GM21529 (cell line): ENCODE measurements around the gene APBA2.
"Not testable (repeated sequence)": the region's sequence is repeated elsewhere in the genome, so short reads cannot be mapped to it uniquely, and the experiment has no call there.

ENCODE experiments used
- ATAC-seq: cut with Tn5 transposase; IDR thresholded peaks from one replicate; pipeline ENCODE4 v1.9.1; 2021; ENCODE audit not compliant: unreplicated experiment

The APBA2 gene

GRCh38 chr15:28876845-28877185 lies 9.0 kb upstream of the APBA2 start:
- no peak for ATAC-seq

GRCh38 chr15:28878209-28878608 lies 7.6 kb upstream of the APBA2 start:
- ATAC-seq: no peak

- no peak for ATAC-seq
Measured at GRCh38 chr15:28879551-28879950, 6.2 kb upstream of the APBA2 start.

- no peak for ATAC-seq
Measured at GRCh38 chr15:28880680-28881079, 5.1 kb upstream of the APBA2 start.

- no peak for ATAC-seq
Measured at GRCh38 chr15:28881170-28881569, 4.6 kb upstream of the APBA2 start.

GRCh38 chr15:28881600-28881999 lies 4.2 kb upstream of the APBA2 start:
- ATAC-seq: no peak

GRCh38 chr15:28884151-28884940 lies 1.4 kb upstream of the APBA2 start:
- no peak for ATAC-seq

- ATAC-seq: no peak
Measured at GRCh38 chr15:28885128-28885629, 595 bp upstream of the APBA2 start.

GRCh38 chr15:28886431-28887338 lies 911 bp downstream of the APBA2 start:
- no peak for ATAC-seq

- ATAC-seq: no peak
Measured at GRCh38 chr15:28887339-28888174, 1.8 kb downstream of the APBA2 start.

GRCh38 chr15:28888302-28888894 lies 2.6 kb downstream of the APBA2 start:
- no peak for ATAC-seq

- ATAC-seq: no peak
Measured at GRCh38 chr15:28888900-28889299, 3.1 kb downstream of the APBA2 start.

- ATAC-seq: no peak
Measured at GRCh38 chr15:28889346-28889745, 3.6 kb downstream of the APBA2 start.

- not testable (repeated sequence) for ATAC-seq
Measured at GRCh38 chr15:28889871-28890270, 4.1 kb downstream of the APBA2 start.

GRCh38 chr15:28890291-28890690 lies 4.5 kb downstream of the APBA2 start:
- ATAC-seq: not testable (repeated sequence)

GRCh38 chr15:28890711-28891495 lies 5.1 kb downstream of the APBA2 start:
- ATAC-seq: no peak

GRCh38 chr15:28891588-28891987 lies 5.8 kb downstream of the APBA2 start:
- no peak for ATAC-seq

- ATAC-seq: no peak
Measured at GRCh38 chr15:28892789-28893610, 7.2 kb downstream of the APBA2 start.

GRCh38 chr15:28894631-28895030 lies 8.9 kb downstream of the APBA2 start:
- no peak for ATAC-seq
